Measurements from ENCODE around the gene DHX16. TPM values are rescaled to one million over a fixed set of nuclear protein-coding genes. Genes with fewer than 3 reads are reported as not detected.

The DHX16 gene
- total and polyA plus RNA-seq, 2 donors = 16.8 to 29.5 TPM

GRCh38 chr6:30688569-30688968 lies 15.8 kb upstream of the DHX16 start:
- Histone ChIP-seq H3K36me3 (ENCODE audit: insufficient read depth) (no peaks in the 10 kb centered on the region), H3K4me1 (ENCODE audit: insufficient read depth) (no peaks in the 10 kb centered on the region), H3K27ac (ENCODE audit: low read depth) (peak overlapping the region; percentile 98), H3K4me3 (ENCODE audit: low read depth, low read length) (no peak overlapping the region)
- no peak for DNase-seq (ENCODE audit: extremely low spot score)
- WGBS = 83% methylated on average over 9 of the region's 9 CpGs

- no peaks in the 10 kb centered on the region for H3K36me3 ChIP-seq (ENCODE audit: insufficient read depth)
- peak overlapping the region; percentile 67 for H3K4me3 ChIP-seq (ENCODE audit: low read depth, low read length)
- no peak for DNase-seq (ENCODE audit: extremely low spot score)
- WGBS = 9% methylated on average over 22 of the region's 22 CpGs
- H3K27ac ChIP-seq (ENCODE audit: low read depth) = peak overlapping the region; percentile 98
- H3K4me1 ChIP-seq (ENCODE audit: insufficient read depth) = no peaks in the 10 kb centered on the region
These were observed 15.0 kb upstream of the DHX16 start for GRCh38 chr6:30687659-30688431.

- Histone ChIP-seq H3K36me3 (ENCODE audit: insufficient read depth) (no peaks in the 10 kb centered on the region), H3K4me3 (ENCODE audit: low read depth, low read length) (peak overlapping the region; percentile 67), H3K4me1 (ENCODE audit: insufficient read depth) (no peaks in the 10 kb centered on the region), H3K27ac (ENCODE audit: low read depth) (peak overlapping the region; percentile 98)
- peak; percentile 80 for DNase-seq (ENCODE audit: extremely low spot score)
- under 1% methylated on average over 52 of the region's 52 CpGs for WGBS
These were observed 14.3 kb upstream of the DHX16 start for GRCh38 chr6:30686908-30687658.

- WGBS = under 1% methylated on average over 41 of the region's 41 CpGs
These were observed 13.5 kb upstream of the DHX16 start, which contains the start of gene PPP1R18 for GRCh38 chr6:30686009-30686907. Gene PPP1R18, minus strand, starts transcription at chr6:30686645. Its CDS starts 627 bp downstream, at chr6:30686018.

GRCh38 chr6:30685157-30686008 lies 12.6 kb upstream of the DHX16 start:
- whole genome bisulfite sequencing = 24% methylated on average over 29 of the region's 29 CpGs
- Histone ChIP-seq H3K4me1 (ENCODE audit: insufficient read depth) (no peaks in the 10 kb centered on the region), H3K4me3 (ENCODE audit: low read depth, low read length) (peak overlapping the region; percentile 67), H3K36me3 (ENCODE audit: insufficient read depth) (no peaks in the 10 kb centered on the region), H3K27ac (ENCODE audit: low read depth) (peak overlapping the region; percentile 76)
- DNase-seq (ENCODE audit: extremely low spot score) = no peak

More at GRCh38 chr6:30686009-30686907, 13.5 kb upstream of the DHX16 start, which contains the start of gene PPP1R18:
- Histone ChIP-seq H3K36me3 (ENCODE audit: insufficient read depth) (no peaks in the 10 kb centered on the region), H3K27ac (ENCODE audit: low read depth) (peak within 1 kb of the TSS; percentile 98), H3K4me1 (ENCODE audit: insufficient read depth) (no peaks in the 10 kb centered on the region), H3K4me3 (ENCODE audit: low read depth, low read length) (peak within 1 kb of the TSS; percentile 67)
- no peak for DNase-seq (ENCODE audit: extremely low spot score)

- DNase-seq (ENCODE audit: extremely low spot score) = no peak
- WGBS = 16% methylated on average over 21 of the region's 21 CpGs
- Histone ChIP-seq H3K36me3 (ENCODE audit: insufficient read depth) (no peaks in the 10 kb centered on the region), H3K4me1 (ENCODE audit: insufficient read depth) (no peaks in the 10 kb centered on the region), H3K4me3 (ENCODE audit: low read depth, low read length) (peak overlapping the region; percentile 67), H3K27ac (ENCODE audit: low read depth) (peak overlapping the region; percentile 76)
These were observed 11.8 kb upstream of the DHX16 start for GRCh38 chr6:30684386-30685156.

GRCh38 chr6:30683980-30684338 lies 11.2 kb upstream of the DHX16 start:
- no peaks in the 10 kb centered on the region for H3K4me1 ChIP-seq (ENCODE audit: insufficient read depth)
- H3K4me3 ChIP-seq (ENCODE audit: low read depth, low read length) = peak overlapping the region; percentile 67
- no peaks in the 10 kb centered on the region for H3K36me3 ChIP-seq (ENCODE audit: insufficient read depth)
- H3K27ac ChIP-seq (ENCODE audit: low read depth) = peak overlapping the region; percentile 76
- no peak for DNase-seq (ENCODE audit: extremely low spot score)
- 7% methylated on average over 2 of the region's 2 CpGs for WGBS

GRCh38 chr6:30683183-30683979 lies 10.6 kb upstream of the DHX16 start:
- Histone ChIP-seq H3K27ac (ENCODE audit: low read depth) (peak overlapping the region; percentile 91), H3K4me1 (ENCODE audit: insufficient read depth) (no peaks in the 10 kb centered on the region), H3K36me3 (ENCODE audit: insufficient read depth) (no peaks in the 10 kb centered on the region), H3K4me3 (ENCODE audit: low read depth, low read length) (peak overlapping the region; percentile 67)
- 5% methylated on average over 7 of the region's 7 CpGs for WGBS
- DNase-seq (ENCODE audit: extremely low spot score) = no peak

GRCh38 chr6:30682143-30683117 lies 9.6 kb upstream of the DHX16 start:
- no peaks in the 10 kb centered on the region for H3K4me1 ChIP-seq (ENCODE audit: insufficient read depth)
- DNase-seq (ENCODE audit: extremely low spot score) = no peak

GRCh38 chr6:30681766-30682142 lies 8.9 kb upstream of the DHX16 start:
- peak overlapping the region; percentile 16 for H3K4me3 ChIP-seq (ENCODE audit: low read depth, low read length)
- no peaks in the 10 kb centered on the region for H3K4me1 ChIP-seq (ENCODE audit: insufficient read depth)
- H3K27ac ChIP-seq (ENCODE audit: low read depth) = peak overlapping the region; percentile 91
- no peak for DNase-seq (ENCODE audit: extremely low spot score)
- no peaks in the 10 kb centered on the region for H3K36me3 ChIP-seq (ENCODE audit: insufficient read depth)
- WGBS = 25% methylated on average over 4 of the region's 4 CpGs

More at GRCh38 chr6:30682143-30683117, 9.6 kb upstream of the DHX16 start:
- H3K27ac ChIP-seq (ENCODE audit: low read depth) = peak overlapping the region; percentile 91
- WGBS = 7% methylated on average over 11 of the region's 11 CpGs
- peak overlapping the region; percentile 67 for H3K4me3 ChIP-seq (ENCODE audit: low read depth, low read length)
- H3K36me3 ChIP-seq (ENCODE audit: insufficient read depth) = no peaks in the 10 kb centered on the region
